K562 (cell line): Measurements from ENCODE around the gene HOGA1. TPM values are rescaled to one million over a fixed set of nuclear protein-coding genes. Genes with fewer than 3 reads are reported as not detected.

ENCODE experiments used
- CBFA2T3 ChIP-seq: fragments of 450-650 bp; IDR thresholded peaks from 2 replicates; pipeline ENCODE4 v1.6.1; 2017
- FOXM1 ChIP-seq, 2 experiments: fragments of 450-650 bp in 1 of 2; sonication (generic) in 1 of 2; formaldehyde crosslinking in 1 of 2; IDR thresholded peaks; 2 replicates each; pipeline versions ENCODE4 v1.6.1 to v1.9.0; 2017 to 2022; ENCODE audit warnings: low read depth in 2 of 2, mild to moderate bottlenecking in 2 of 2, missing genetic modification reagents in 1 of 2, moderate library complexity in 1 of 2
- MEIS2 ChIP-seq: fragments of 450-650 bp; IDR thresholded peaks from 2 replicates; pipeline ENCODE4 v1.6.1; 2014; ENCODE audit warnings: mild to moderate bottlenecking; ENCODE audit not compliant: partially characterized antibody
- PCBP2 ChIP-seq: fragments of 200-400 bp; formaldehyde crosslinking; IDR thresholded peaks from 2 replicates; pipeline ENCODE4 v1.6.1; 2018; ENCODE audit warnings: low read length, low read depth, mild to moderate bottlenecking, moderate library complexity; ENCODE audit not compliant: poor library complexity, severe bottlenecking
- polyA plus RNA-seq, 8 experiments: library from polyadenylated mRNA; depleted of rRNA in 4 of 8; stranded (reverse) in 5 of 8; unstranded in 3 of 8; fragments of >200 nt; fragmentation: Nextera tagmentation in 2 of 8; fragmentation: Illumina TruSeq in 1 of 8; extraction: Ambion mirVana in 2 of 8; extraction: Trizol in 1 of 8; gene quantifications; 2 replicates each; pipeline versions ENCODE4 v1.2.1 to v1.2.3, GENCODE V29; 2011 to 2014; ENCODE audit warnings: inconsistent platforms in 1 of 8, missing spikeins in 1 of 8
- total RNA-seq, 7 experiments: library from RNA; depleted of rRNA in 6 of 7; stranded (reverse); fragments of >200 nt in 6 of 7; fragmentation: Illumina TruSeq in 2 of 7; extraction: Trizol in 2 of 7; gene quantifications; 2 replicates each; pipeline versions ENCODE4 v1.2.1 to v1.2.3, GENCODE V29; 2011 to 2021; ENCODE audit warnings: low replicate concordance in 1 of 7
- TF ChIP-seq, protein P1 (sequence below), 2 experiments: fragments of 450-650 bp in 1 of 2; sonication (generic) in 1 of 2; formaldehyde crosslinking in 1 of 2; IDR thresholded peaks in 1 of 2; conservative IDR thresholded peaks in 1 of 2; 2 replicates each; pipeline versions ENCODE4 v1.6.1 to v1.8.1; 2016 to 2023; ENCODE audit warnings: mild to moderate bottlenecking in 2 of 2, moderate library complexity in 2 of 2, inconsistent platforms in 1 of 2, missing genetic modification reagents in 1 of 2
- TF ChIP-seq, protein P2 (sequence below): fragments of 250-450 bp; sonication (Bioruptor Pico); IDR thresholded peaks from 2 replicates; pipeline ENCODE4 v1.4.0; 2020; ENCODE audit warnings: mild to moderate bottlenecking, moderate library complexity
- TF ChIP-seq, protein P3 (sequence below): fragments of 450-650 bp; IDR thresholded peaks from 2 replicates; pipeline ENCODE4 v1.6.1; 2016
- TF ChIP-seq, protein P4 (sequence below), 2 experiments: fragments of 450-650 bp; IDR thresholded peaks; 2 replicates each; pipeline ENCODE4 v1.6.1; 2016; ENCODE audit warnings: mild to moderate bottlenecking in 2 of 2, borderline replicate concordance in 1 of 2, low read depth in 1 of 2, moderate library complexity in 1 of 2

HOGA1 gene
- total and polyA plus RNA-seq, 9 of the 15 experiments (the other 6 are each of a cell fraction or from before 2014, with no cell fraction given) = not detected

DNA sequence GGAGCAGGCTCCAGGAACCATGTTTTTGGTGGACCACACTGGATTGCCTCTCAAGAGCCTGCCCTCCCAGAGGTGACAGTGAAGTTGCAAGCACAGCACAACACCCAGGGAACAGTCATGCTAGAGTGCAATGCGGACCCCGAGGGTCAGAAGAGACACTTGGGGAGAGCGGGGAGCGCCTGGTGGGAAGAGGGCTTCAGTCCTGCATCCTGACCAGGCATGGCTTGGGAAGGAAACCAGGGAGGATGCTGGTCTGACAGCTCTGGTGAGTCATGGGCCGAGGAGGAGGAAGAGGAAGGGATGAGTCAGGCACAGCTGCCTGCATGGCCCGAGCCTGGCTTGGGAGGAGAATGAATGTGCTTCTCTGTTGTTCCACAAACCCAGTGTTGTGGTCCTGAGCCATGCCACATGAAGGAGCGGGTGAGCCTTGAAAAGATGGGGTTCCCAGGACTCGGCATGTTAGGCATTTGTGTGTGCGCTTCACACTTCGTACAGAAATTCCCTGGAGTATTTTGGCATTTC, 41.1 kb upstream of the HOGA1 start (continued):
- TF ChIP-seq, protein P1, sequence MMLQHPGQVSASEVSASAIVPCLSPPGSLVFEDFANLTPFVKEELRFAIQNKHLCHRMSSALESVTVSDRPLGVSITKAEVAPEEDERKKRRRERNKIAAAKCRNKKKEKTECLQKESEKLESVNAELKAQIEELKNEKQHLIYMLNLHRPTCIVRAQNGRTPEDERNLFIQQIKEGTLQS (IDR thresholded peaks at IDR 0.05) = peak; percentile 93
- TF ChIP-seq, protein P1 (CRISPR knock-in tag; conservative IDR thresholded peaks at IDR 0.05) = no peak
- TF ChIP-seq, protein P2, sequence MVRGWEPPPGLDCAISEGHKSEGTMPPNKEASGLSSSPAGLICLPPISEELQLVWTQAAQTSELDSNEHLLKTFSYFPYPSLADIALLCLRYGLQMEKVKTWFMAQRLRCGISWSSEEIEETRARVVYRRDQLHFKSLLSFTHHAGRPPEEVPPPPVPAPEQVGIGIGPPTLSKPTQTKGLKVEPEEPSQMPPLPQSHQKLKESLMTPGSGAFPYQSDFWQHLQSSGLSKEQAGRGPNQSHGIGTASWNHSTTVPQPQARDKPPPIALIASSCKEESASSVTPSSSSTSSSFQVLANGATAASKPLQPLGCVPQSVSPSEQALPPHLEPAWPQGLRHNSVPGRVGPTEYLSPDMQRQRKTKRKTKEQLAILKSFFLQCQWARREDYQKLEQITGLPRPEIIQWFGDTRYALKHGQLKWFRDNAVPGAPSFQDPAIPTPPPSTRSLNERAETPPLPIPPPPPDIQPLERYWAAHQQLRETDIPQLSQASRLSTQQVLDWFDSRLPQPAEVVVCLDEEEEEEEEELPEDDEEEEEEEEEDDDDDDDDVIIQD (CRISPR knock-in tag) = no peak
- no peak for TF ChIP-seq FOXM1 (IDR thresholded peaks at IDR 0.05; ENCODE audit: low read depth)
- no peak for TF ChIP-seq FOXM1 (CRISPR knock-in tag; IDR thresholded peaks at IDR 0.05; ENCODE audit: low read depth)
- no peak for TF ChIP-seq PCBP2
- peak; percentile 37 for TF ChIP-seq CBFA2T3
- peak; percentile 51 for TF ChIP-seq MEIS2
- TF ChIP-seq, protein P3, sequence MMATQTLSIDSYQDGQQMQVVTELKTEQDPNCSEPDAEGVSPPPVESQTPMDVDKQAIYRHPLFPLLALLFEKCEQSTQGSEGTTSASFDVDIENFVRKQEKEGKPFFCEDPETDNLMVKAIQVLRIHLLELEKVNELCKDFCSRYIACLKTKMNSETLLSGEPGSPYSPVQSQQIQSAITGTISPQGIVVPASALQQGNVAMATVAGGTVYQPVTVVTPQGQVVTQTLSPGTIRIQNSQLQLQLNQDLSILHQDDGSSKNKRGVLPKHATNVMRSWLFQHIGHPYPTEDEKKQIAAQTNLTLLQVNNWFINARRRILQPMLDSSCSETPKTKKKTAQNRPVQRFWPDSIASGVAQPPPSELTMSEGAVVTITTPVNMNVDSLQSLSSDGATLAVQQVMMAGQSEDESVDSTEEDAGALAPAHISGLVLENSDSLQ = peak; percentile 40; the same call in 1 of the 2 replicates
- TF ChIP-seq, protein P4, sequence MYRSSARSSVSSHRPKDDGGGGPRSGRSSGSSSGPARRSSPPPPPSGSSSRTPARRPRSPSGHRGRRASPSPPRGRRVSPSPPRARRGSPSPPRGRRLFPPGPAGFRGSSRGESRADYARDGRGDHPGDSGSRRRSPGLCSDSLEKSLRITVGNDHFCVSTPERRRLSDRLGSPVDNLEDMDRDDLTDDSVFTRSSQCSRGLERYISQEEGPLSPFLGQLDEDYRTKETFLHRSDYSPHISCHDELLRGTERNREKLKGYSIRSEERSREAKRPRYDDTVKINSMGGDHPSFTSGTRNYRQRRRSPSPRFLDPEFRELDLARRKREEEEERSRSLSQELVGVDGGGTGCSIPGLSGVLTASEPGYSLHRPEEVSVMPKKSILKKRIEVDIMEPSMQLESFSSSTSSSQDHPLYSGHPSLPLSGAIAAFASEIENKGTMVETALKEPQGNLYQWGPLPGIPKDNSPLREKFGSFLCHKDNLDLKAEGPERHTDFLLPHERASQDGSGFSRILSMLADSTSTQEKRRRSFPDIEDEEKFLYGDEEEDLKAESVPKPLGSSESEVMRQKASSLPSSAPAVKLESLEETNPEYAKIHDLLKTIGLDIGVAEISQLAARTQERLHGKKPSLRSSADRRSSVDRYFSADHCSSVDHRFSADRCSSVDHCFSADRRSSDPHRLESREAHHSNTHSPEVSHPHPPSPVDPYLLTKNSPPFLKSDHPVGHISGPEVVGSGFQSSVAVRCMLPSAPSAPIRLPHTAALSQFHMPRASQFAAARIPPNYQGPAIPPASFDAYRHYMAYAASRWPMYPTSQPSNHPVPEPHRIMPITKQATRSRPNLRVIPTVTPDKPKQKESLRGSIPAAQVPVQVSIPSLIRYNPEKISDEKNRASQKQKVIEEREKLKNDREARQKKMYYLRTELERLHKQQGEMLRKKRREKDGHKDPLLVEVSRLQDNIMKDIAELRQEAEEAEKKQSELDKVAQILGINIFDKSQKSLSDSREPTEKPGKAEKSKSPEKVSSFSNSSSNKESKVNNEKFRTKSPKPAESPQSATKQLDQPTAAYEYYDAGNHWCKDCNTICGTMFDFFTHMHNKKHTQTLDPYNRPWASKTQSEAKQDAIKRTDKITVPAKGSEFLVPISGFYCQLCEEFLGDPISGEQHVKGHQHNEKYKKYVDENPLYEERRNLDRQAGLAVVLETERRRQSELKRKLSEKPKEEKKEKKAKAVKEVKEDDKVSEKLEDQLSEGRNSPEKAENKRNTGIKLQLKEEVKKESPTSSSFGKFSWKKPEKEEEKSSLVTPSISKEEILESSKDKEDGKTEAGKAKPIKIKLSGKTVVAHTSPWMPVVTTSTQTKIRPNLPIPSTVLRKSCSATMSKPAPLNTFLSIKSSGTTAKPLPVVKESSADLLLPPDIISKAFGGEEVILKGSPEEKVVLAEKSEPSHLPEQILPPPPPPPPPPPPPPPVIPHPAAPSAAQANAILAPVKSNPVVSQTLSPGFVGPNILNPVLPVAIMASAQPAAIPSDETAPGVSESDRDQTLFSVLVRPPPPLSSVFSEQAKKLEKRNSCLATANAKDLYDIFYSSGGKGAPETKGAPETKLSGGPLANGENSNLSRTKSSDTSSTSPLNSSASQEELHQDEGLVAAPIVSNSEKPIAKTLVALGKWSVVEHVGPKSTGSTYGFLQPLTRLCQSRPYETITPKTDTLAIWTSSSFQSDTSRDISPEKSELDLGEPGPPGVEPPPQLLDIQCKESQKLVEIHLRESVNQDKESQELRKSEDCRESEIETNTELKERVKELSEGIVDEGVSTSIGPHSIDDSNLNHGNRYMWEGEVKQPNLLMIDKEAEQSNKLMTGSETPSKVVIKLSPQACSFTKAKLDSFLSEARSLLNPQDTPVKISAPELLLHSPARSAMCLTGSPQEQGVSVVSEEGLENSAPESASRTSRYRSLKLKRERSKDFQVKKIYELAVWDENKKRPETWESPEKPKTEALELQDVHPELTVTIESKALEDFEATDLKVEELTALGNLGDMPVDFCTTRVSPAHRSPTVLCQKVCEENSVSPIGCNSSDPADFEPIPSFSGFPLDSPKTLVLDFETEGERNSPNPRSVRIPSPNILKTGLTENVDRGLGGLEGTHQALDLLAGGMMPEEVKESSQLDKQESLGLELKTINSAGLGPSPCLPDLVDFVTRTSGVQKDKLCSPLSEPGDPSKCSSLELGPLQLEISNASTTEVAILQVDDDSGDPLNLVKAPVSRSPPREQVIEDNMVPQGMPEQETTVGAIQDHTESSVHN (IDR thresholded peaks at IDR 0.05; ENCODE audit: borderline replicate concordance in 1 of 2, low read depth in 1 of 2) = 0 out of 4 replicates have a peak, but pooled peaks of 1 of the 2 experiments have one; percentile 32
